Activated CD4-positive, alpha-beta T cell treated with anti-CD3 and anti-CD28 coated beads, Interleukin-2, Interleukin-4, amounts not matched to agents 100 ng/mL and 50 ng/mL, durations not matched to agents 16 hours and 8 hours (primary cell): Measurements from ENCODE around the gene PPM1E.
A peak's percentile ranks its signal among the peaks of the same experiment; 100 is the strongest.
"Not testable (repeated sequence)": the region's sequence is repeated elsewhere in the genome, so short reads cannot be mapped to it uniquely, and the experiment has no call there.

ENCODE experiments used
- DNase-seq: peaks from one replicate; pipeline ENCODE4 v3.0.0-alpha.2; 2020; ENCODE audit warnings: low spot score

The PPM1E gene

GRCh38 chr17:58840820-58841612 is 85.4 kb downstream of the PPM1E start:
- no peak for DNase-seq

GRCh38 chr17:58846413-58846812 is 90.8 kb downstream of the PPM1E start:
- not testable (repeated sequence) for DNase-seq

- DNase-seq, result not testable (repeated sequence)
Measured at GRCh38 chr17:58850106-58850505, 94.5 kb downstream of the PPM1E start.

GRCh38 chr17:58865301-58865700 is 109.6 kb downstream of the PPM1E start:
- no peak for DNase-seq

- DNase-seq, result no peak
Measured at GRCh38 chr17:58870747-58871146, 115.1 kb downstream of the PPM1E start.

GRCh38 chr17:58873926-58874325 is 118.3 kb downstream of the PPM1E start:
- no peak for DNase-seq

- peak; percentile 38 for DNase-seq
Measured at GRCh38 chr17:58875261-58875660, 119.6 kb downstream of the PPM1E start.

GRCh38 chr17:58884161-58884560 is 128.5 kb downstream of the PPM1E start:
- DNase-seq, result no peak

GRCh38 chr17:58886514-58886913 is 130.9 kb downstream of the PPM1E start:
- DNase-seq, result no peak

- no peak for DNase-seq
Measured at GRCh38 chr17:58889928-58890327, 134.3 kb downstream of the PPM1E start.

- DNase-seq, result no peak
Measured at GRCh38 chr17:58899191-58899590, 143.5 kb downstream of the PPM1E start.

- no peak for DNase-seq
Measured at GRCh38 chr17:58902322-58902721, 146.7 kb downstream of the PPM1E start.

- DNase-seq, result no peak
Measured at GRCh38 chr17:58911741-58912343, 156.2 kb downstream of the PPM1E start.

- no peak for DNase-seq
Measured at GRCh38 chr17:58913552-58913951, 157.9 kb downstream of the PPM1E start.

- DNase-seq, result no peak
Measured at GRCh38 chr17:58913971-58914769, 158.5 kb downstream of the PPM1E start.

- no peak for DNase-seq
Measured at GRCh38 chr17:58917228-58917627, 161.6 kb downstream of the PPM1E start.

- no peak for DNase-seq
Measured at GRCh38 chr17:58918072-58918471, 162.4 kb downstream of the PPM1E start.

GRCh38 chr17:58918884-58919283 is 163.2 kb downstream of the PPM1E start:
- DNase-seq, result no peak

GRCh38 chr17:58920773-58921172 is 165.1 kb downstream of the PPM1E start:
- peak; percentile 13 for DNase-seq

- no peak for DNase-seq
Measured at GRCh38 chr17:58932956-58933355, 177.3 kb downstream of the PPM1E start.

GRCh38 chr17:58936295-58936694 is 180.6 kb downstream of the PPM1E start:
- no peak for DNase-seq

- DNase-seq, result no peak
Measured at GRCh38 chr17:58944166-58944565, 188.5 kb downstream of the PPM1E start.

- DNase-seq, result no peak
Measured at GRCh38 chr17:58947411-58947810, 191.8 kb downstream of the PPM1E start.
